A673 (cell line): Measurements from ENCODE around the gene OVAAL. TPM values are rescaled to one million over a fixed set of nuclear protein-coding genes. Genes with fewer than 3 reads are reported as not detected.

Experiments used
- BruUV-seq: library from RNA; stranded (reverse); fragments of 400-500 nt; replicated peaks from 2 replicates; lab custom pipeline; 2021; lab: Mats Ljungman, UMichigan
- CTCF ChIA-PET: fragments of 300-600 bp; sonication (Branson Sonifier 250); formaldehyde crosslinking; loops from one replicate; lab custom pipeline; 2022; ENCODE audit warnings: antibody characterized with exemption; lab: Charles Lee
- POLR2A ChIA-PET: fragments of 300-600 bp; sonication (Branson Sonifier 250); formaldehyde crosslinking; loops from one replicate; lab custom pipeline; 2022; ENCODE audit warnings: antibody characterized with exemption; ENCODE audit not compliant: low non-redundant PET; lab: Charles Lee
- DNase-seq: peaks from one replicate; pipeline ENCODE4 v3.0.0-alpha.2; 2015; ENCODE audit warnings: low spot score
- H3K27ac ChIP-seq: fragments of 200-600 bp; sonication (generic); 2 replicates; pipeline ENCODE4 v1.5.1; 2016; ENCODE audit warnings: mixed run types, low read depth, mild to moderate bottlenecking, mixed read lengths, antibody characterized with exemption, low read length; ENCODE audit not compliant: poor library complexity, severe bottlenecking
- H3K27me3 ChIP-seq: fragments of 200-600 bp; sonication (generic); replicated peaks from 2 replicates; pipeline ENCODE4 v1.6.1; 2017; ENCODE audit warnings: mixed run types, low read depth, mild to moderate bottlenecking, mixed read lengths, antibody characterized with exemption, low read length; ENCODE audit not compliant: insufficient read depth, poor library complexity
- H3K36me3 ChIP-seq: fragments of 200-600 bp; sonication (generic); 2 replicates; pipeline ENCODE4 v1.6.1; 2016; ENCODE audit warnings: mixed run types, mild to moderate bottlenecking, mixed read lengths, antibody characterized with exemption, low read length; ENCODE audit not compliant: insufficient read depth, poor library complexity, severe bottlenecking
- H3K4me1 ChIP-seq: fragments of 200-600 bp; sonication (generic); 2 replicates; pipeline ENCODE4 v1.6.1; 2017; ENCODE audit warnings: mixed run types, mild to moderate bottlenecking, mixed read lengths, antibody characterized with exemption, low read length; ENCODE audit not compliant: insufficient read depth, poor library complexity, severe bottlenecking
- H3K4me3 ChIP-seq: fragments of 200-600 bp; sonication (generic); 2 replicates; pipeline ENCODE4 v1.5.1; 2016; ENCODE audit warnings: low read depth, mixed run types, mild to moderate bottlenecking, mixed read lengths, low read length; ENCODE audit not compliant: poor library complexity, severe bottlenecking
- H3K9me3 ChIP-seq: fragments of 200-600 bp; sonication (generic); 2 replicates; pipeline ENCODE4 v1.6.1; 2016; ENCODE audit warnings: mixed run types, low read depth, mild to moderate bottlenecking, mixed read lengths, antibody characterized with exemption, low read length; ENCODE audit not compliant: poor library complexity, severe bottlenecking
- CTCF ChIP-seq: fragments of 300-800, 200-600 bp; sonication (generic); conservative IDR thresholded peaks from 2 replicates; pipeline ENCODE4 v1.5.1; 2017; ENCODE audit warnings: low read depth, mild to moderate bottlenecking, antibody characterized with exemption, low read length, moderate library complexity, mixed read lengths
- EZH2 ChIP-seq: fragments of 200-600 bp; sonication (generic); IDR thresholded peaks from 2 replicates; pipeline ENCODE4 v1.6.1; 2017; ENCODE audit warnings: borderline replicate concordance, low read depth, mild to moderate bottlenecking, mixed read lengths, antibody characterized with exemption, low read length; ENCODE audit not compliant: poor library complexity, severe bottlenecking
- intact Hi-C: fragments of 100-400 bp; cut with micrococcal nuclease; formaldehyde crosslinking; loops from one replicate; pipeline ENCODE4 v1.10.0; 2022; ENCODE audit not compliant: unreplicated experiment
- total RNA-seq: library from RNA; stranded (reverse); gene quantifications from 2 replicates; pipeline ENCODE4 v1.2.3, GENCODE V29; 2021

OVAAL gene
- total RNA-seq, 1 experiment from 2014 or later: not detected

GRCh38 chr1:180577361-180577760 is 18.6 kb downstream of the OVAAL start:
- ChIA-PET POLR2A (no interaction called here), CTCF (no interaction called here)
- Histone ChIP-seq H3K27ac (no peak overlapping the region), H3K4me1 (peaks cover 3% of the 10 kb centered on the region), H3K4me3 (no peak overlapping the region), H3K27me3 (no peaks in the 10 kb centered on the region), H3K9me3 (no peaks in the 10 kb centered on the region), H3K36me3 (no peaks in the 10 kb centered on the region)
- DNase-seq: no peak
- no TSS peak for BruUV-seq
- no peak for TF ChIP-seq EZH2
- no peak for TF ChIP-seq CTCF
- intact Hi-C loops: no loop called here

- no peak for TF ChIP-seq EZH2
- TF ChIP-seq CTCF: no peak
- intact Hi-C loops: no loop called here
- H3K4me1 ChIP-seq: no peaks in the 10 kb centered on the region
- CTCF ChIA-PET: no interaction called here
- H3K27me3 ChIP-seq: no peaks in the 10 kb centered on the region
- POLR2A ChIA-PET: no interaction called here
- no peak overlapping the region for H3K27ac ChIP-seq
- DNase-seq: no peak
- H3K9me3 ChIP-seq: no peaks in the 10 kb centered on the region
- no peaks in the 10 kb centered on the region for H3K36me3 ChIP-seq
- H3K4me3 ChIP-seq: no peak overlapping the region
- no TSS peak for BruUV-seq
Observed at GRCh38 chr1:180579961-180580611, 21.3 kb downstream of the OVAAL start.

- no peaks in the 10 kb centered on the region for H3K27me3 ChIP-seq
- BruUV-seq: no TSS peak
- intact Hi-C loops: no loop called here
- ChIA-PET POLR2A (no interaction called here), CTCF (no interaction called here)
- H3K9me3 ChIP-seq: no peaks in the 10 kb centered on the region
- no peak overlapping the region for H3K4me3 ChIP-seq
- TF ChIP-seq EZH2: no peak
- no peak for TF ChIP-seq CTCF
- H3K4me1 ChIP-seq: no peaks in the 10 kb centered on the region
- H3K27ac ChIP-seq: no peak overlapping the region
- DNase-seq: no peak
- no peaks in the 10 kb centered on the region for H3K36me3 ChIP-seq
Observed at GRCh38 chr1:180581635-180582039, 22.9 kb downstream of the OVAAL start.
